HG02642 (cell line): ENCODE data around the gene MMP17.

ENCODE experiments used
- ATAC-seq: cut with Tn5 transposase; IDR thresholded peaks from one replicate; pipeline ENCODE4 v1.9.1; 2021; ENCODE audit warnings: mild to moderate bottlenecking; ENCODE audit not compliant: unreplicated experiment, poor library complexity

MMP17 gene

GRCh38 chr12:131847456-131847855 is 19.3 kb downstream of the MMP17 start:
- no peak for ATAC-seq

GRCh38 chr12:131848753-131849152 is 20.6 kb downstream of the MMP17 start:
- no peak for ATAC-seq

- ATAC-seq: no peak
Observed at GRCh38 chr12:131849700-131850553, 21.7 kb downstream of the MMP17 start.

GRCh38 chr12:131850856-131851559 is 22.8 kb downstream of the MMP17 start:
- no peak for ATAC-seq

GRCh38 chr12:131851741-131852550 is 23.8 kb downstream of the MMP17 start:
- ATAC-seq: no peak

GRCh38 chr12:131852551-131853299 is 24.5 kb downstream of the MMP17 start:
- ATAC-seq: no peak

GRCh38 chr12:131853832-131854797 is 25.9 kb downstream of the MMP17 start:
- no peak for ATAC-seq

GRCh38 chr12:131854861-131855476 is 26.8 kb downstream of the MMP17 start:
- ATAC-seq: no peak

GRCh38 chr12:131855521-131856142 is 27.4 kb downstream of the MMP17 start:
- ATAC-seq: no peak

- no peak for ATAC-seq
Observed at GRCh38 chr12:131856366-131857097, 28.3 kb downstream of the MMP17 start.

GRCh38 chr12:131857908-131858850 is 30.0 kb downstream of the MMP17 start:
- no peak for ATAC-seq

GRCh38 chr12:131860472-131861260 is 32.5 kb downstream of the MMP17 start:
- no peak for ATAC-seq

- ATAC-seq: no peak
Observed at GRCh38 chr12:131861261-131862083, 33.3 kb downstream of the MMP17 start.

- ATAC-seq: no peak
Observed at GRCh38 chr12:131862084-131862441, 33.9 kb downstream of the MMP17 start.

- no peak for ATAC-seq
Observed at GRCh38 chr12:131862600-131862993, 34.4 kb downstream of the MMP17 start.
